Placental epithelial cell (primary cell): ENCODE data around the gene ECD. TPM values are rescaled to one million over a fixed set of nuclear protein-coding genes. Genes with fewer than 3 reads are reported as not detected.

ENCODE experiments used
- small RNA-seq: library from RNA; depleted of rRNA; stranded (forward); fragments of <200 nt; gene quantifications from one replicate; pipeline ENCODE3, GENCODE V24; 2012
- total RNA-seq: library from RNA; depleted of rRNA; stranded (reverse); fragments of >200 nt; gene quantifications from 2 replicates; pipeline ENCODE4 v1.2.3, GENCODE V29; 2012

Gene ECD
- 23.9 and 33.6 TPM in 2 replicates for total RNA-seq

DNA sequence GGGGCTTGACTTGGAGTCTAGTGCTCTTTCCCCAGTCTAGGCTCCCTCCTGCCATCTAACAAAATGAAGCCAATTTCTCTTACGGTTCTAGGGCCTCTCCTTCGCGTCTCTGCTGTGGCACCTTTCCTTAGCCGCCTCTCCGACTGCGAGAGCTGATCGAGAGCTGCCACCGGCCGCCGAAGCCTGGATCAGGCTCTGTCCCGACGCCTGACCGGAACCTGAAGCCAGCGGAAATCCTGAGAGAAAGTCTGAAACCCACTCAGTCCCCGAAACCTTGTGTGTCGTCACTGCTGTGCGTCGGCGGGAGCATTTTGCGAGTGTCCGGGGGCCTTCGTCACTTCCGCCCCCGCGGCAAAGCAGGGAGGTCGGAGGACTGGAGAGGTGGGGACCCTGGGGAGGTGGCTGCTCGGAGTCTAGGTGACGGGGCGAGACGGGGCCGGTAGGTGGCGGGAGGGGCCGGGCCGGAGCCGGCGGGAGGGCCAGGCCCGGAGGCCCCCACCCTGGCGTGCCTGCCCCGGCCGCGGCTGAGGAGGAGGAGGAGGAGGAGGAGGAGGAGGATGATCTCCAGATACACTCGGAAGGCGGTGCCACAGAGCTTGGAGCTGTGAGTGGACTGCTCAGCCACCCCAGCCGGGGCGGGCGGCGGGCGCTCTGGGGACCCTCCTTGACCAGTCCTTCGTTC lies at the start of gene ECD, which contains the start of gene FAM149B1:
Gene ECD (minus strand): TSS at position 226 of the 682 bp plus-strand sequence. CDS start 4,071 bp downstream, outside the sequence.
Gene FAM149B1 (plus strand): TSS at position 337 of the 682 bp plus-strand sequence. CDS start 221 bp downstream, at position 558.

DNA sequence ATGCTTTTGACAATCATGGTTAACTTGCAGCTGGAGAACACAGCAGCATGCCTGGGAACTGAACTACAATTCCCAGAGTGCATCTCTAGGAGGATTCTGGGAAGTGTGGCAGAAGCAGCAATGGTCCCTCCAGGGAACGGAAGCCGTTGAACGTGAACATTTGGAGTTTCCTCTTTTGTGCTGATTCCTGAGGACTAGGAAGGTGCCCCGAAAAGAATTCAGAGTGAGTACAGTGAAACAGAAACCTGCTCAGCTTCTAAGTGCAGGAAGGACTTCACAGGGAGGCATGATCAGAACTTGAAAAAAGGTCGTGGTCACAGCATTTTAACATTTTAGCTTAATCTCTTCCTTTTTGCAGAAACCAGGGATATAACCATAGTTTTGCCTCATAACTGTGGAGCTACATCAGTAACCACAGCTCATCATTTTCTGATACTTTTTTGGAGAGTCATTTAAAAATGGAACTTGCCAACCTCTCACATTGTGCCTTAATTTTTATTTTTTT lies 57.4 kb downstream of the ECD start, which contains the start of gene NUDT13:
Gene NUDT13 (plus strand): TSS at position 111 of the 505 bp plus-strand sequence. CDS start 3,911 bp downstream, outside the sequence.

GRCh38 chr10:73096449-73097304 lies 71.1 kb downstream of the ECD start, which contains the start of gene P4HA1:
Gene P4HA1 (minus strand): TSS chr10:73096866. CDS start chr10:73074883, 21,983 bp downstream.

Small RNA genes within 50 kb of the gene (small RNA-seq; reads per million reads assigned to genes)
- gene RF00019 (not detected), gene SNORA11F (1,133 reads per million, percentile 99 among the genes with 10 or more reads in this experiment)

Other genes with a start within 250 kb of the ECD start
- not detected in 2 replicates for gene PLA2G12B, start 213.2 kb downstream of the ECD start, total RNA-seq
- 157 and 222 TPM in 2 replicates for gene P4HA1, start 71.1 kb downstream of the ECD start, total RNA-seq
- 1.8 and 5.1 TPM in 2 replicates for gene NUDT13, start 57.6 kb downstream of the ECD start, total RNA-seq
- gene FAM149B1, start 111 bp upstream of the ECD start, total RNA-seq = 21.3 and 22.8 TPM in 2 replicates
- 22.7 and 23.6 TPM in 2 replicates for gene DNAJC9, start 79.2 kb upstream of the ECD start, total RNA-seq
- gene MRPS16, start 84.6 kb upstream of the ECD start, total RNA-seq = 43.6 and 79.4 TPM in 2 replicates
- 0.76 and 5.9 TPM in 2 replicates for gene CFAP70, start 190.9 kb upstream of the ECD start, total RNA-seq
- 41.2 and 80.4 TPM in 2 replicates for gene ANXA7, start 246.1 kb upstream of the ECD start, total RNA-seq